SK-N-SH (cell line): ENCODE results near the gene RAB3C. TPM values are rescaled to one million over a fixed set of nuclear protein-coding genes. Genes with fewer than 3 reads are reported as not detected.

Source experiments
- CTCF ChIA-PET: fragments of 300-600, 350-600 bp; formaldehyde crosslinking; extraction: SDS; loops from one replicate; lab custom pipeline; 2021; lab: Yijun Ruan, JAX
- POLR2A ChIA-PET: fragments of 350-600 bp; sonication (Branson Sonifier 250); formaldehyde crosslinking; extraction: SDS; loops from one replicate; lab custom pipeline; 2020; ENCODE audit warnings: antibody characterized with exemption, inconsistent platforms; lab: Yijun Ruan, JAX
- DNase-seq: peaks from one replicate; pipeline ENCODE4 v3.0.0; 2012
- H2AFZ ChIP-seq: fragments of 200-600 bp; sonication (generic); 2 replicates; pipeline ENCODE4 v1.8.1; 2016; ENCODE audit warnings: antibody characterized with exemption, mild to moderate bottlenecking, low read depth
- H3F3A ChIP-seq: fragments of 200-600 bp; sonication (generic); replicated peaks from 2 replicates; pipeline ENCODE3; 2016; ENCODE audit warnings: antibody characterized with exemption, mild to moderate bottlenecking; ENCODE audit not compliant: insufficient read depth
- H3K27ac ChIP-seq, 2 experiments: fragments of 200-500 bp in 1 of 2; fragments of 200-600 bp in 1 of 2; sonication (Bioruptor generic) in 1 of 2; sonication (generic), shearing (Covaris generic) in 1 of 2; 2 replicates each; pipeline versions ENCODE4 v1.5.1 to v1.6.1; 2014 to 2016; ENCODE audit warnings: low read depth in 2 of 2, inconsistent platforms in 1 of 2, low read length in 1 of 2, mild to moderate bottlenecking in 1 of 2, mixed read lengths in 1 of 2
- H3K27me3 ChIP-seq: fragments of 200-600 bp; sonication (generic), shearing (Covaris generic); 2 replicates; pipeline ENCODE4 v1.6.1; 2016; ENCODE audit warnings: mixed run types; ENCODE audit not compliant: insufficient read depth
- H3K36me3 ChIP-seq, 2 experiments: fragments of 200-500 bp in 1 of 2; fragments of 200-600 bp in 1 of 2; sonication (Bioruptor generic) in 1 of 2; sonication (generic) in 1 of 2; replicated peaks in 1 of 2; 2 replicates each; pipeline versions ENCODE3 to v1.5.1; 2014 to 2016; ENCODE audit warnings: low read length in 1 of 2, mild to moderate bottlenecking in 1 of 2; ENCODE audit not compliant: insufficient read depth in 2 of 2, control insufficient read depth in 1 of 2
- H3K4me1 ChIP-seq, 2 experiments: fragments of 200-500 bp in 1 of 2; fragments of 200-600 bp in 1 of 2; sonication (Bioruptor generic) in 1 of 2; sonication (generic), shearing (Covaris generic) in 1 of 2; 2 replicates each; pipeline versions ENCODE4 v1.5.1 to v1.6.1; 2014 to 2016; ENCODE audit warnings: low read depth in 1 of 2, low read length in 1 of 2, mixed run types in 1 of 2; ENCODE audit not compliant: insufficient read depth in 2 of 2, control insufficient read depth in 1 of 2
- H3K4me2 ChIP-seq: fragments of 200-600 bp; sonication (generic), shearing (Covaris generic); 2 replicates; pipeline ENCODE4 v1.6.1; 2017; ENCODE audit warnings: mixed run types
- H3K4me3 ChIP-seq, 2 experiments: fragments of 200-500 bp in 1 of 2; fragments of 200-600 bp in 1 of 2; sonication (Bioruptor generic) in 1 of 2; sonication (generic), shearing (Covaris generic) in 1 of 2; 2 replicates each; pipeline versions ENCODE4 v1.5.1 to v1.8.1; 2014 to 2016; ENCODE audit warnings: low read depth in 2 of 2, inconsistent platforms in 1 of 2, low read length in 1 of 2, mild to moderate bottlenecking in 1 of 2, mixed read lengths in 1 of 2, moderate library complexity in 1 of 2
- H3K79me2 ChIP-seq: fragments of 200-600 bp; sonication (generic); 2 replicates; pipeline ENCODE4 v1.8.1; 2017; ENCODE audit warnings: mild to moderate bottlenecking; ENCODE audit not compliant: insufficient read depth
- H3K9ac ChIP-seq: fragments of 200-600 bp; sonication (generic); 2 replicates; pipeline ENCODE4 v1.6.1; 2017; ENCODE audit warnings: mixed run types
- H3K9me2 ChIP-seq: fragments of 200-600 bp; sonication (generic); 2 replicates; pipeline ENCODE4 v1.6.1; 2017; ENCODE audit warnings: mixed run types
- H3K9me3 ChIP-seq: fragments of 200-600 bp; sonication (generic); 2 replicates; pipeline ENCODE4 v1.6.1; 2017; ENCODE audit warnings: mixed run types, mild to moderate bottlenecking, moderate library complexity
- H4K20me1 ChIP-seq: fragments of 200-600 bp; sonication (generic); 2 replicates; pipeline ENCODE4 v1.6.1; 2017; ENCODE audit warnings: mild to moderate bottlenecking, mixed run types; ENCODE audit not compliant: insufficient read depth
- CHD2 ChIP-seq: fragments of 150-350 bp; IDR thresholded peaks from 2 replicates; pipeline ENCODE4 v1.6.1; 2018; ENCODE audit warnings: low read length; ENCODE audit not compliant: partially characterized antibody
- EZH2phosphoT487 ChIP-seq: fragments of 200-600 bp; sonication (generic); IDR thresholded peaks from 2 replicates; pipeline ENCODE4 v1.6.1; 2017; ENCODE audit warnings: low read depth, mixed run types, mild to moderate bottlenecking, antibody characterized with exemption, moderate library complexity, borderline replicate concordance
- FOSL2 ChIP-seq: IDR thresholded peaks from 2 replicates; pipeline ENCODE4 v1.4.0; 2012; ENCODE audit warnings: low read depth, mild to moderate bottlenecking, moderate library complexity, borderline replicate concordance
- FOXM1 ChIP-seq: IDR thresholded peaks from 2 replicates; pipeline ENCODE4 v1.4.0; 2012; ENCODE audit warnings: low read depth, mild to moderate bottlenecking
- GABPA ChIP-seq: IDR thresholded peaks from 2 replicates; pipeline ENCODE4 v1.4.0; 2012; ENCODE audit warnings: low read depth, mild to moderate bottlenecking
- MEF2A ChIP-seq: IDR thresholded peaks from 2 replicates; pipeline ENCODE4 v1.4.0; 2012; ENCODE audit warnings: low read depth, borderline replicate concordance
- NFIC ChIP-seq: IDR thresholded peaks from 2 replicates; pipeline ENCODE4 v1.4.0; 2012; ENCODE audit warnings: borderline replicate concordance
- RAD21 ChIP-seq: IDR thresholded peaks from 2 replicates; pipeline ENCODE4 v1.6.1; 2012; ENCODE audit warnings: mild to moderate bottlenecking, low read length
- SIN3A ChIP-seq: IDR thresholded peaks from 2 replicates; pipeline ENCODE4 v1.6.1; 2012; ENCODE audit warnings: low read depth, mild to moderate bottlenecking, low read length, moderate library complexity, borderline replicate concordance
- TAF1 ChIP-seq: IDR thresholded peaks from 2 replicates; pipeline ENCODE4 v1.6.1; 2012; ENCODE audit warnings: low read depth, mild to moderate bottlenecking, low read length, moderate library complexity, borderline replicate concordance
- TCF12 ChIP-seq: IDR thresholded peaks from 2 replicates; pipeline ENCODE4 v1.4.0; 2012
- YY1 ChIP-seq: IDR thresholded peaks from 2 replicates; pipeline ENCODE4 v1.4.0; 2012; ENCODE audit warnings: low read depth, mild to moderate bottlenecking
- WGBS: methylation state at CpG from one replicate; pipeline ENCODE4 v1.1.6; 2017; ENCODE audit warnings: low lambda C conversion rate; 5-methylcytosine and 5-hydroxymethylcytosine counted together
- polyA plus RNA-seq, 3 experiments: library from polyadenylated mRNA; depleted of rRNA; stranded (reverse); fragments of >200 nt; gene quantifications; 2 replicates each; pipeline ENCODE4 v1.2.3, GENCODE V29; 2012
- TF ChIP-seq, protein P1 (sequence below): IDR thresholded peaks from 2 replicates; pipeline ENCODE4 v1.4.0; 2012; ENCODE audit warnings: low read depth, borderline replicate concordance
- TF ChIP-seq, protein P2 (sequence below): IDR thresholded peaks from 2 replicates; pipeline ENCODE4 v1.4.0; 2012; ENCODE audit warnings: low read depth, borderline replicate concordance
- TF ChIP-seq, protein P3 (sequence below): IDR thresholded peaks from 2 replicates; pipeline ENCODE4 v1.4.0; 2012; ENCODE audit warnings: low read depth

RAB3C gene
- polyA plus RNA-seq, 1 of the 3 experiments (the other 2 are of a cell fraction) = 0.03 TPM

DNA sequence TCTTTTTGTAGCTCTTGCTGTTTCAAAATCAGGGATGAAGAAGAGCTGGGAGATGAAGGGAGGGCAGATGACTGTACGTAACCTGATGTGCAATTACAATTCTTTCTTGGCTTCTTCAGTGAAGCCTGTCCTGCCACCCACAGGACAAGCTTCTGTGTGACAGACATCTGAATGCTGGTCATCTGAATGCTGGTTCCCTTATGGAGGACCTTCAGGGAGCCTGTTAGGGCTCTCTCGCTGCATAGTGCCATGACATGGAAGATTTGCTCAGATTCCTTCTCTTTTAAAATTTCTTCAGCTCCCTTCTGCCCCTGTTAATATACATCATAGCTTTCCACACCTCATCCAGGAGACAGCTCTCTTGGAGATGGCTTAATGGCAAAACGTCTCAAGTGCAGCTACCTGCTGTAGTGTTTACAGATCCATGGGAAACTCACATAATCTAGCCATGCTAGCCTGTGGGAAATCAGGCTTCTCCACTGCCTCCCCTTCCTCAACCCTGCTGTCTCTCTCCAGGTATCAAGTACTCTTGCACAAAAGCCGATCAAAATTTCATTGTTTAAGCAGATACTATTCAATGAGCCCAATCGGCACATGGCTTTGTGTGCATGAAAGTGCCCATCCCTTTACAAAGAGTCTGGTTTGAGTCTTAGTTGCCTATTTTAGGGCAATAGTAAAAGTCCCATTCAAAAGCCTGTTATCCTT lies 134.6 kb downstream of the RAB3C start:
- ChIA-PET POLR2A (no interaction called here), CTCF (interaction anchor here (0.9 kb wide), 2 partner anchors 21 to 217 kb away, joined by 3 to 4 read pairs; no protein-coding TSS in a partner anchor)
- Histone ChIP-seq H2AFZ (no peak overlapping the region), H3K4me1 (peaks cover 0 to 3% of the 10 kb centered on the region in 2 experiments; a peak in 2 of 4 replicates), H3K27ac (peak overlapping the region in 1 of 2 experiments; percentile 14; a peak in 1 of 4 replicates), H3F3A (no peaks in the 10 kb centered on the region), H3K4me2 (no peak overlapping the region), H3K27me3 (no peaks in the 10 kb centered on the region), H3K9me2 (no peaks in the 10 kb centered on the region), H3K36me3 (no peaks in the 10 kb centered on the region), H3K79me2 (no peaks in the 10 kb centered on the region), H3K9ac (no peak overlapping the region), H3K4me3 (no peak overlapping the region), H3K9me3 (0 out of 2 replicates have a peak, but pooled peaks cover 5% of the 10 kb centered on the region)
- DNase-seq = no peak
- 42% methylated on average over 5 of the region's 5 CpGs for WGBS
- TF ChIP-seq MEF2A = no peak
- TF ChIP-seq, all 33 proteins: peak for 0
- H4K20me1 ChIP-seq = no peaks in the 10 kb centered on the region

DNA sequence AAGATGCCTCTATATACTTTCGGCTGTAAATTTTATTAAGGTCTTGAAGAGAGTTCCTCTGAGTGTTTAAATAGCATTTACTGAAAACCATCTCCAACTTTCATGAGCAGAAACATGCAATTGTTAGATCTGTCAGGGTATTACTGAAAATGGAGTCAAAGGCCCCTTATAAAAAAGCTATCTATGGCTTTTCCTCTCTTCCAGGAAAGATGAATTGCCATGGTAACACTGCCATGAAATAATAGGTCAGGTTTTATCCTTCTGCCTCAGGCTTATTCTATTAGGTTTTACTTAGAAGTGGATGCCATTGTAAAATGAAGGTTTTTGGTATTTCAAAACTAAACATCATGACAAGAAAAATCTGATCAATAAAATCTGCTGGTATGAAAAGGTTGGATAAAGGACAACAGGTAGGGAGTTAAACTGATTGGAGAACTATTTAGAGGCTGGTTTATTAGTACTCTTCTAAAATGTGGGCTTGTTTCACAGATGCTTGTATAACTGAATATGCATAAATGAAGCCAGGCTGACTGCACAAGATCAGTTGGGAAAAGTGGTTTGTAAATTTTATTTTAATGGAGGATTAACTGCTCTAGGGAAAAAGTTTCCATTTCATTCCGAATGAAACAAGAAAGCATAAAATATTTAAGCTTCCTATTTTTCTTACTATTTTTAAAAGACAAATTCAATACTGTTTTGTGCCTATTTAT lies 135.5 kb downstream of the RAB3C start:
- peak overlapping the region in 1 of 2 experiments; percentile 22; a peak in 1 of 4 replicates for H3K27ac ChIP-seq
- no peaks in the 10 kb centered on the region for H4K20me1 ChIP-seq
- 28% methylated on average over 2 of the region's 2 CpGs for WGBS
- H3K4me2 ChIP-seq = no peak overlapping the region
- 0 out of 2 replicates have a peak, but pooled peaks cover 5% of the 10 kb centered on the region for H3K9me3 ChIP-seq
- TF ChIP-seq NFIC (no peak), TAF1 (no peak), RAD21 (no peak), FOXM1 (no peak), EZH2phosphoT487 (no peak), TCF12 (no peak), SIN3A (no peak), CHD2 (no peak), FOSL2 (no peak), GABPA (no peak), YY1 (no peak)
- TF ChIP-seq, protein P1, sequence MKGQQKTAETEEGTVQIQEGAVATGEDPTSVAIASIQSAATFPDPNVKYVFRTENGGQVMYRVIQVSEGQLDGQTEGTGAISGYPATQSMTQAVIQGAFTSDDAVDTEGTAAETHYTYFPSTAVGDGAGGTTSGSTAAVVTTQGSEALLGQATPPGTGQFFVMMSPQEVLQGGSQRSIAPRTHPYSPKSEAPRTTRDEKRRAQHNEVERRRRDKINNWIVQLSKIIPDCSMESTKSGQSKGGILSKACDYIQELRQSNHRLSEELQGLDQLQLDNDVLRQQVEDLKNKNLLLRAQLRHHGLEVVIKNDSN = no peak
- TF ChIP-seq, protein P2, sequence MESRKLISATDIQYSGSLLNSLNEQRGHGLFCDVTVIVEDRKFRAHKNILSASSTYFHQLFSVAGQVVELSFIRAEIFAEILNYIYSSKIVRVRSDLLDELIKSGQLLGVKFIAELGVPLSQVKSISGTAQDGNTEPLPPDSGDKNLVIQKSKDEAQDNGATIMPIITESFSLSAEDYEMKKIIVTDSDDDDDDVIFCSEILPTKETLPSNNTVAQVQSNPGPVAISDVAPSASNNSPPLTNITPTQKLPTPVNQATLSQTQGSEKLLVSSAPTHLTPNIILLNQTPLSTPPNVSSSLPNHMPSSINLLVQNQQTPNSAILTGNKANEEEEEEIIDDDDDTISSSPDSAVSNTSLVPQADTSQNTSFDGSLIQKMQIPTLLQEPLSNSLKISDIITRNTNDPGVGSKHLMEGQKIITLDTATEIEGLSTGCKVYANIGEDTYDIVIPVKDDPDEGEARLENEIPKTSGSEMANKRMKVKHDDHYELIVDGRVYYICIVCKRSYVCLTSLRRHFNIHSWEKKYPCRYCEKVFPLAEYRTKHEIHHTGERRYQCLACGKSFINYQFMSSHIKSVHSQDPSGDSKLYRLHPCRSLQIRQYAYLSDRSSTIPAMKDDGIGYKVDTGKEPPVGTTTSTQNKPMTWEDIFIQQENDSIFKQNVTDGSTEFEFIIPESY = no peak
- TF ChIP-seq, protein P3, sequence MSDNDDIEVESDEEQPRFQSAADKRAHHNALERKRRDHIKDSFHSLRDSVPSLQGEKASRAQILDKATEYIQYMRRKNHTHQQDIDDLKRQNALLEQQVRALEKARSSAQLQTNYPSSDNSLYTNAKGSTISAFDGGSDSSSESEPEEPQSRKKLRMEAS = no peak
- POLR2A ChIA-PET = no interaction called here
- no peak for DNase-seq
- H3K36me3 ChIP-seq = no peaks in the 10 kb centered on the region
- H3K9me2 ChIP-seq = no peaks in the 10 kb centered on the region
- H3K9ac ChIP-seq = no peak overlapping the region
- no peaks in the 10 kb centered on the region for H3K27me3 ChIP-seq
- H2AFZ ChIP-seq = no peak overlapping the region
- no peaks in the 10 kb centered on the region for H3F3A ChIP-seq
- no peaks in the 10 kb centered on the region for H3K79me2 ChIP-seq
- H3K4me1 ChIP-seq = peaks cover 0 to 3% of the 10 kb centered on the region in 2 experiments; a peak in 2 of 4 replicates
- CTCF ChIA-PET = no interaction called here
- H3K4me3 ChIP-seq = no peak overlapping the region
